IPS DF 4.7 (cell line): Measurements from ENCODE around the gene COPS4.
A peak's percentile ranks its signal among the peaks of the same experiment; 100 is the strongest.
"Not testable (repeated sequence)": the region's sequence is repeated elsewhere in the genome, so short reads cannot be mapped to it uniquely, and the experiment has no call there.

Experiments
- DNase-seq: peaks from one replicate; pipeline ENCODE4 v3.0.0-alpha.2; 2013; ENCODE audit warnings: low spot score; ENCODE audit errors: extremely low read depth

COPS4 gene

GRCh38 chr4:83023599-83023998, 11.4 kb upstream of the COPS4 start:
- not testable (repeated sequence) for DNase-seq

- no peak for DNase-seq
These were observed 10.8 kb upstream of the COPS4 start for GRCh38 chr4:83024233-83024632.

- DNase-seq: no peak
These were observed 9.4 kb upstream of the COPS4 start for GRCh38 chr4:83025563-83025962.

GRCh38 chr4:83028976-83029375, 6.0 kb upstream of the COPS4 start:
- no peak for DNase-seq

GRCh38 chr4:83029688-83030087, 5.3 kb upstream of the COPS4 start:
- DNase-seq: no peak

GRCh38 chr4:83036991-83037665, 2.1 kb downstream of the COPS4 start:
- no peak for DNase-seq

- no peak for DNase-seq
These were observed 5.3 kb downstream of the COPS4 start for GRCh38 chr4:83040269-83040668.

- not testable (repeated sequence) for DNase-seq
These were observed 8.2 kb downstream of the COPS4 start for GRCh38 chr4:83043157-83043556.

GRCh38 chr4:83043801-83044407, 8.9 kb downstream of the COPS4 start:
- no peak for DNase-seq

GRCh38 chr4:83046693-83047473, 11.9 kb downstream of the COPS4 start:
- no peak for DNase-seq

- DNase-seq: not testable (repeated sequence)
These were observed 13.8 kb downstream of the COPS4 start for GRCh38 chr4:83048781-83049180.

- no peak for DNase-seq
These were observed 19.9 kb downstream of the COPS4 start for GRCh38 chr4:83054928-83055327.

GRCh38 chr4:83062739-83063138, 27.8 kb downstream of the COPS4 start:
- DNase-seq: no peak

GRCh38 chr4:83065266-83065665, 30.3 kb downstream of the COPS4 start:
- no peak for DNase-seq

- DNase-seq: no peak
These were observed 32.2 kb downstream of the COPS4 start for GRCh38 chr4:83067058-83067639.

GRCh38 chr4:83071116-83071515, 36.1 kb downstream of the COPS4 start:
- DNase-seq: no peak

GRCh38 chr4:83074086-83074704, 39.2 kb downstream of the COPS4 start:
- peak; percentile 36 for DNase-seq

GRCh38 chr4:83074783-83075182, 39.8 kb downstream of the COPS4 start:
- DNase-seq: not testable (repeated sequence)

- no peak for DNase-seq
These were observed 40.5 kb downstream of the COPS4 start for GRCh38 chr4:83075311-83076095.

- DNase-seq: no peak
These were observed 45.6 kb downstream of the COPS4 start for GRCh38 chr4:83080561-83080960.

- no peak for DNase-seq
These were observed 47.8 kb downstream of the COPS4 start for GRCh38 chr4:83082777-83083176.
